ENCODE data around the gene ALG11.
"Not testable (repeated sequence)": the region's sequence is repeated elsewhere in the genome, so short reads cannot be mapped to it uniquely, and the experiment has no call there.

The ALG11 gene

DNA sequence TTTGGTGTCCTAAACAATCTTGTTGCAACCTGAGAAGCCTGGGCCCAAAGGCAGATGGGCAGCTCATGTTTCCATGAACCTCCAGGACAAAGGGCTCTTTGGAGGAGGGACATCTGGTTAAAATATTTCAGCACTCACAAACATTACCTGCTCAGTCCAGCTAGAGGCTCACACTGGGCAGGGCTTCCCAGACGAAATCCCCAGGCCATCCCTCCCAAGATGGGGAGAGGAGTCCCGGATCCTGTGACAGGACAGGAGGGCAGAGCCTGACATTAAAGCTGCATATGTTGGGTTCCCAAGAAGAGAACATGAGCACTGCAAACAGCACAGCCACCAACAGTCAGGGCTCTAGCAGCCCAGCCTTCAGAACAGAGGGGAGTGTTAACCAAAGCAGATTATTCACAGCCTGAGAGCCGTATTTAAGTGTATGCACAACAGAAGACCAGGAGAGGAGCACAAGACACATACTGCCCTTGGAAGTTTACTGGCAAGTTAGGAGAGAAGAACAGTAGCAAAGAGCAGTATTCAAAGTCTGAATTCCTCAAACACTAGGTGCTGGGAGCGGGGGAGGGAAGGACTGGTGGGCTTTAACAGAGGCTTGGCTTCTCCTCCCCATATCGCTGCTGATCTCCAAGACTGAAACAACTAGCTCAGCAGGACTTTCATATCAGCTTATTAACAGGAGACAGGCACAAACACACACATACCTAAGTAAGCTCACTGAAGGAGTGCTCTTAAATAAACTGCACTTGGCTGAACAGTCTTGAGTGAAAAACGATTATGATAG lies 13.3 kb upstream of the ALG11 start:
- DNase-seq = no peak

DNA sequence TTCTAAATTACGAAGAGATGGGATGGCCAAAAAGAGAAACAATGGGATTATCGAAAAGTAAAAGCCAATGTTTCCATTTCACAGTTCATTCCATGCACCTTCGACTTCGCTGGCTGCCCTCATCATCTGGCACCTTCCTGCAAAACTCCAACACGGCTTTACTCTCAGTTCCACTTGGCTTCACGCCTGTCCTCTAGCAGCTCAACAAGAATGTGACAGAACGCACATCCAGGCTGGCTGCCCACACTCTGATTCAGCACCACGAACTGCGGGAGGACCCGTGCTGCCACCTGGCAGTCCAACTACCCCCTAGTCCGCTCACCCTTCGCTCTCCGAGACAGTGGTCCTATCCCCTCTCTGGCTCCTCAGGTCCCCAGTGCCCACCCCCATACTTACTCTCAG lies 12.7 kb upstream of the ALG11 start:
- DNase-seq = no peak

DNA sequence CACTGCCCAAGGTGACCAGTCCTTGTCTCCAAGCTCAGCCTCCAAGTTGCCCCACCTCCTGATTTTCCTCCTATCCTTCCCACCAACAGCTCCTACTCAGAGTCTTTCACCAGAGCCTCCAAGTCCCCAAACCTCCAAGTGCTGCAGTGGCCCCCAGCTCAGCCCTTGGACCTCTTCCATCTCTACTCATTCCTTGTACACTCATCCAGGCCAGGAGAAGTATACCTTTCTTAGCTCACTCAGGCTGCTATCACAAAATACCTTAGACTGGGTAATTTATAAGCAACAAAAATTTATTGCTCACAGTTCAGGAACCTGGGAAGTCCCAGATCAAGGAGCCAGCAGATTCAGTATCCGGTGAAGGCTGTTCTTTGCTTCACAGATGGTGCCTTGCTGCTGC lies 12.3 kb upstream of the ALG11 start:
- DNase-seq = no peak

DNA sequence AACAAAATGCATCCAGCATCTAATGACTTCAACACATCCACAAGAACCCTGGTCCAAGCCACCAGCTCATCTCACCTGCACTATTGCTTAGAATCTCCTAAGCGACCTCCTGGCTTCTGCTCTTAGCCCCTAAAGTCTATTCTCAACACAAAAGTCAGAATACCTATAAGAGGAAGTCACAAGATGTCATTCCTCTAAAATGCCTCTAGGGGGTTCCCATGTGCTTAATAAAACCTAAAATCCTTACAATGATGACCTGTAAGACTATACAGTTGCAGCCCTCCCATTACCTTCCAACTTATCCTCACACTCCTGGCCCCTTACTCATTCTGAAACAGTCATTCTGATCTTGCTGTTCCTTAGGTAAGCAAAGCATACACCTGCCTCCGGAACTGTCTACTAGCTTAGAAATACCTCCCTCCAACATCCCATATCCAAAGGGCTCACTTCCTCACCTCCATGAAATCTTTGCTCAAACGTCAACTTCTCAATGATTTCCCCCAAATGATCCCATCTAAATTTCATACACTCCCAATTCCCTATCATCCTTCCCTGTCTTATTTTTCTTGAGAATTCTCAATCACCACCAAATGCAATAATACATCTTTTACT lies 11.0 kb upstream of the ALG11 start:
- DNase-seq = peak; percentile 51 to 72 (median 65)

DNA sequence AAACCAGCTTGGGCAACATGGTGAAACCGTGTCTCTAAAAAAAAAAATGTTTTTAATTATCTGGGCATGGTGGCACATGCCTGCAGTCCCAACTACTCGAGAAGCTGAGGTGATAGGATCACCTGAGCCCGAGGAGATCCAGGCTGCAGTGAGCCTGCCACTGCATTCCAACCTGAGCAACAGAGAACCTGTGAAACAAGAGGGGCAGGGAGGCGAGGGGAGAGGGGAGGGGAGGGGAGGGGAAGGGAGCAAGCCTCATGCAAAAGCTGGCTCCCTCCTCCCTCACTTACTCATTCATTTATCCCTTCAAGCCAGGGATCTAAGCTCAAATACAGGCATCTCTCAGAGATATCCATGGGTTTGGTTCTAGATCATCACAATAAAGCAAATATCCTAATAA lies 9.8 kb upstream of the ALG11 start:
- DNase-seq = no peak

DNA sequence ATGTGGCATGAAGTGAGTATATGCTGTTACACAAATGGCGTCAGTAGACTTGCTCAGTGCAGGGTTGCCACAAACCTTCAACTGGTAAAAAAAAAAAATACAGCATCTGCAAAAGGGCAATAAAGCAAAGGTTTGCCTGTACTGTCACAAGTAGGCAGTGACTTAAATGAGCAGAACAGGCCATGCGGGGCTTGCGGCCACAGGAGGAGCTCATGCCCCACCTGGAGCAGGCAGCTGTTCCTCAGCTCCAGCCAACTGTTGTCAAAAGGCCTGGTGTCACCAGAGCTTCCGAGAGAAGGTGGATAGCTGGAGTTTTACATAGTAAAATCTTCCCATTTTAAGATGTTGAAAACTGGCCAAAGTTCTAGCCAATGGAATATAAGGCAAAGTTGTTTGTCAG lies 8.7 kb upstream of the ALG11 start:
- no peak for DNase-seq

DNA sequence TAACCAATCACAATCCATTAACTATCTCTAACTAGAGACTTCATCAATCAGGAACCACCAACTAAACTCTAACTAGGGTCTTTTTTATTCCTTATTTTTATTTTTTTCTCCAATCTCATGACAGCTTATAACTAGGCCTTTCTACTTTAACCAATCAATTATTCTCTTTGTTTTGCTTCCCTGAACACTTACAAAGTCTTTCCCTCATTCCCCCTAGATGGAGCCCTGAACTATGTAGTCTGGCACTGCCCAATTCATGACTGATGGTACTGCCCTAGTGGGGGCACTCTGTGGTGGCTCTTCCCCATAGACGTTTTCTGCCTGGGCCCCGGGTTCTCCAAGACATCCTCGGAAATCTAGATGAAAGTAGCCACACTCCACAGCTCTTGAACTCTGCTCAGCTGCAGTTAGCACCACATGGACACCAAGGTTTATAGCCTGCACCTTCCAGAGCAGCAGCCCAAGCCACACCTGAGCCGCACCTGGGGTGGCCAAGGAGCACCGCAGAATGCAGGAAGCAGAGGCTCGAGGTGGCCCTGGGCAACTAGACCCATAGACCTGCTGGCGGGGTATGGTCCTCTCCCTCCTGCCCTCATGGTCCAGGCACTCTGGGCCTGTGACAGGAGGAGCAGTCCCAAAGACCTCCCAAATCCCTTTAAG lies 7.6 kb upstream of the ALG11 start:
- DNase-seq = no peak

DNA sequence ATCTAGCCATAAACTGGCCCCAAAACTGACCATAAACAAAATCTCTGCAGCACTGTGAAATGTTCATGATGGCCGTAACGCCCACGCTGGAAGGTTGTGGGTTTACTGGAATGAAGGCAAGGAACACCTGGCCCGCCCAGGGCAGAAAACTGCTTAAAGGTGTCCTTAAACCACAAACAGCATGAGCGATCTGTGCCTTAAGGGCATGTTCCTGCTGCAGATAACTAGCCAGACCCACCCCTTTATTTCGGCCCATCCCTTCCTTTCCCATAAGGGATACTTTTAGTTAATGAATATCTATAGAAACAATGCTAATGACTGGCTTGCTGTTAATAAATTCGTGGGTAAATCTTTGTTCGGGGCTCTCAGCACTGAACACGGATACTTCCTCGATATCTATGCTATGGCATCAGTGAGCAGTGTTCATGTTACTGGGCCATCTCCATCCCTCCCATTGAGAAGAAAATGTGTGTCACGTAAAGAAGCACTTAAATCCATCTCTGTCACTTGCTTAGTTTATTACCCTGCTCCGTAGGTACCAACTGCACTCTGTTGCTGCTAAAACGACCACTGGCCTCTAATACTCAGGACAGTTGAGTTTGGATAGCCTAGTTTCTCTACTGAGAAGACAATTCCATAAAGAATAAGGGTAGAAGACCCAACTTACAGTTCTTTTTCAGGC lies 6.2 kb upstream of the ALG11 start:
- DNase-seq = no peak

DNA sequence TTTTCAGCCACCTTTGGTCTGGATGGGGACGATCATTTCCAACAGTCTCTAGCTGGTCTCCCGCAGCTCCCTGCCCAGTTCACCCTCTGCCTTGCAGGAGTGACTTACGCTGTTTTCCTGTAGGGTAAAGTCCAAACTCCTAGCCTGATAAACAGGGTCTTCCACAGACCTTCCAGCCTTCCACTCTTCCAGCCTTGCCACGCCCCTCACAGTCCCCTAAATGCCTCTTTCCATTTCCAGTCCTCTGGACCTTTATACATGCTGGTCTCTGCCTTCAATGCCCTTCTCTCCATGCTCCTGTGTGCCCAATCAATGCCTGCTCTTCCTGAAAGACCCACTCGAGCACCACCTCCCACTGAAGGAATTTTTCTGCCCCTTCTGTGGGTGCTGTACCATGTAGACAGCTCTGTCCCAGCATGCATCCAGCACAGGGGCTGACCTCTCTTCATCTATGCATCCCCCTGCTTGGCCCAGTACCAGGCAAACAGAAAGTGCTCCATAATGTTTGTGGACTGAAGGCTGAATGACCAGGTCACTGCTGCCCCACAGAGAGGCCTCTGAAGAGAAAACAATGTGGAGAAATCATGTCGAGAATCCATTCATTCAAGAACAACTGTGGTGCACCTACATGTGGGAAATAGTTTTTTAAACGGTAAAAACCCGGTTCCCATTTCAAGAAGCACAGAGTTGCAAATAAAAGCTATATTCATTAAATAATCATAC lies 5.5 kb upstream of the ALG11 start:
- DNase-seq = no peak

DNA sequence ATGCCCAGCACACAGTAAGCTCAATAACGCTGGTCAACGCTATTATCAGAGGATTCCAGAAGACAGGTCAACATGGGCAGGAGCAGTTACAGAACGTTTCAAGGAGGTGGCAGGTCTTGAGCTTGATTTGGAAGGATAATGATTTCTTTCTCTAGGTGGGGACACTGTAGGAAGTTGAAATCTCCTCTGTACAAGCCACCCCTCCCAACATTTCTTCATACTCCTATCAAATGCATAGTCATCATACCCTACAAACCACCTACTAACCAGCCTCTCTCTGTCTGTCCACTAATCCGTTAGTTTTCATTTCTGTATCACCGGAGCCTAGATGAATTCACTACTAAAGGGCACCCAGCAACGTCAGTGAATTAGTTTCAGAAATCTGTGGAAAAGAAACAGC lies 2.3 kb upstream of the ALG11 start:
- no peak for DNase-seq

DNA sequence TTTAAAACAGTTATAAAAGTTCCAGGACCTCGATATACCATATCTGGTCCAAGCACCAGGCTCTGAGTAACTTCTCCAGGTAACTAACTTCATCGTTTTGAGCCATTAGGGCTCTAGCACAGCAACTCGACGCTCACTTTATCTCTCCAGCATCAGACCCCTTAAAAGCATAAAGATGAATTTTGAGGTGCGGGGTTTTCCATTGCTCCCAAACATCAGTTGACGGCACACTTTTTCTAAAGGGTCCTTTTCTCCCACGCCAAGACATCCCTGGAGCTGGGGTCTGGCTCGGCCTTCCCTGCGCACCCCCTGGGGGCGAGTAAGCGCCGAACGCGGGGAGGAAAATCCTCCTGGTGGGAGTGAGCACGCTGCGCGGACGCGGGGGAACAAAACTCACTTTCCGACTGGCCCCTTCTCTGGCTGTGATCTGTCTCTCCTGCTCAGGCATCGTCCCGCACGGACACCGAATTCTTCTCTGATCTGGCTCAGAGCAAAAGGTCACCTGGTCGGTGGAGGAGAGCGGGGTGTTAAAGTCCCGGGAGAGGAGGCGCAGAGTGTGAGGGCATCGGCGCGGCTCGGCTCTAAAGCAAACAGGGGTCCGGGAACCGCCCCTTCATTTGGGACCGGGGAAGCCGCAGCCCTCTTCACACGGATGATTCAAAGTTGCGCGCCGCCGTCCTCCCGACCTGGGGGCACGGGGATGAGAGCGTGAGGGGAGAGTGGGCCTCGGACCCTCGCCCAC lies 1.1 kb upstream of the ALG11 start, which contains the start of gene ATP7B:
TSS of gene ATP7B (minus strand) at position 561 of the 742 bp plus-strand sequence. CDS start at position 448, 113 bp downstream.
- peak in 2 of 3 donors; percentile 19 to 31 for DNase-seq

DNA sequence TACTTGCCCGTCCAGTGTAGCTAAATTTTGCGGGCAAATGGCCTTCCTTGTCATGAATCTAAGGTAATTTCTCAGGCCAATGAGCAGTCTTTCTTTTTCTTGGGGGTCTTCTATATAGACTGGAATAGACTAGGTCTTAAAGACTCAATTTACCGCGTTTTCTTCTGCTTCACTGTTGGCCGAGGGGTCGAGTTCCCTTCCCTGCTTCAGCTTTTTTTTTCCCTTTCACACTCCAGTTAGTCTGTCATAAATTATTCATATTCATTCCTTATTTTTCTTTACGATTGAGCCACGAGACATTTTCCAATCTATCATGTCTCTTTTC lies 276 bp downstream of the ALG11 start:
- no peak for DNase-seq

DNA sequence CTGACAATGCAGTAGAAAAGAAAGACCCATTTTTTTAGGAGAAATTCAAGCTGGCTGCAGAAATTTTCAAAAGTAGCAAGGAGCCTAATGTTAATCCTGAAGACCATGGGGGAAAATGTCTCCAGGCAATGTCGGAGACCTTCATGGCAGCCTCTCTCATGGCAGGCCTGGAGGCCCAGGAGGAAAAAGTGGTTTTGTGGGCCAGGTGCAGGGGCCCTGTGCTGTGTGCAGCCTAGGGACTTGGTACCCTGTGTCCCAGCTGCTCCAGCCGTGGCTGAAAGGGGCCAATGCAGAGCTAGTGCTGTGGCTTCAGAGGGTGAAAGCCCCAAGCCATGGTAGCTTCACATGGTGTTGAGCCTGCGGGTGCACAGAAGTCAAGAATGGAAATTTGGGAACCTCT lies 4.1 kb downstream of the ALG11 start:
- no peak for DNase-seq

DNA sequence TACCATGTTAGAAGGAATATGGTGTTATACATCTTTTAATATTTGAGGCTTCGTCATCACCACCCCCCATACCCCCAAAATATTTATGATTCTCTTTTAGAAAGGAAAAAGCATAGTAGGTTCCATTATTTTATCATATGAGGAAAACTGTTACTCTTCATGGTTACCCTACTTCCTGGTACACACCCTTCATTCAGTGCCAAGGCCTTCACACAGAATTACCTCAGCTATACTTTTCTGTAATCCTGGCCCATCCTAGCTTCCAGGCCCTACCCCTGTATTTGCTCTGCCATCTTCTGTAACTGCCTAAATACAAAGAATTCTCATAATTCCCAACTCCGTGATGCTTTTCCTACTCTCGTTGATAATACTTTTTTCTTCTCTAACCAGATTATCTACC lies 8.0 kb downstream of the ALG11 start:
- no peak for DNase-seq

DNA sequence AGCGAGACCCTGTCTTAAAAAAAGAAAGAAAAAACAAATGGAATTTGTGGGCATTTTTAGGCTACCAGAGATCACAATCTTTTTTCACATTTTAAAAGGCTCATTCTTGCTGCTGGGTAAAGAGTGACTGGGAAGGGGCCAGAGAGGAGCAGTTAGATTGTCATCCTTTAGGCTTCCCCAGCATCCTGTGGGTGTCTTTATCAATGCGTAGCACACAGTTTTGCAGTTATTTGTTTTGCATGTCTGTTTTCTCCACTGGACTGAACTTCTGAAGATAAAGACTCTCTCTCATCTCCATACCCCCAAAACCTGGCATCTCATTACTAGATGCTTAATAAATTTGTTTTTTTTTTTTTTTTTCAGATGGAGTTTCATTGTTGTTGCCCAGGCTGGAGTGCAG lies 10.2 kb downstream of the ALG11 start:
- DNase-seq = no peak

DNA sequence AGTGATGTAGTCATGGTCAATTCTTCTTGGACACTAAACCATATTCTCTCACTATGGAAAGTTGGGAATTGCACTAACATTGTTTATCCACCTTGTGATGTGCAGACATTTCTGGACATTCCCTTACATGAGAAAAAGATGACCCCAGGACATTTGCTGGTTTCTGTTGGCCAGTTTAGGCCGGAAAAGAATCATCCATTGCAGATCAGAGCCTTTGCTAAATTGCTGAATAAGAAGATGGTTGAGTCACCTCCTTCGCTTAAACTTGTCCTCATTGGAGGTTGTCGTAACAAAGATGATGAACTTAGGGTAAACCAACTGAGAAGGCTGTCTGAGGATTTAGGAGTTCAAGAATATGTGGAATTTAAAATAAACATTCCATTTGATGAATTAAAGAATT lies 12.3 kb downstream of the ALG11 start, which contains the start of gene UTP14C:
TSS of gene UTP14C (plus strand) at position 211 of the 400 bp plus-strand sequence. CDS start 4,114 bp downstream, outside the sequence.
- DNase-seq = no peak

DNA sequence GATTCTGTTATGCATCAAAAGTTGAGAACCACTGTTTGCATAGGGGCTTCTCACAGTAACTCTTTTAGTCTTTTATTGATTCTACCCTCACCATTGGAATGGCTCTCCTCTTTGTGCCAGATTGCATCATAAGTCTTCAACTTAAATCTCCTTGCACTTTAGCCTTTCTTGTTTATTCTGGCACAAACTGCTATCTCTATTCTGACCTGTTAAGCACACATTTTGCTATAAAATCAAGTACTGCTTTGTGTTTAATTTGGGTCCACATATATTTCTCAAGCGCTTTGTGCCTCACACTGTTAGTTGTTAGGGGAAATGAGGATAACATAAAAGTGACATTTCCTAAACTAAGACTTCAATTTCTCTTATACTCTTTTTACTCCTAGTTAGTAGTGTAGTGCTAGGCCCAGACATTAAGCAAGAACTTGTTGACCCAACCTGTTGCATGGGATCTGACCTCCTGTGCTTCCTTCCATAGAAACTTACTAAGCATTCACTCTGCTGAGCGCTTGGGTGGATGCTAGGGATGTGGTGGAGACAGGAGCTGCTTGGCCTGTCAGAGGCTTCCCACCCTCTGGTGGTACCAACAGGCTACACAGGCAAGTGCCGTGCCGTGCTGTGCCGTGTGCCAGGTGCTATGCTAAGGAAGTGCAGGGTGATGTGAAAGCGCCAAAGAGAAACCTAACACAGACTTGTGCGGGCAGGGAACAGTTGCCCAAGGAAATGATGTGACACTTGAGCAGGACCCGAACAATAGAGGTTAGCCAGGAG lies 13.5 kb downstream of the ALG11 start:
- DNase-seq = no peak

DNA sequence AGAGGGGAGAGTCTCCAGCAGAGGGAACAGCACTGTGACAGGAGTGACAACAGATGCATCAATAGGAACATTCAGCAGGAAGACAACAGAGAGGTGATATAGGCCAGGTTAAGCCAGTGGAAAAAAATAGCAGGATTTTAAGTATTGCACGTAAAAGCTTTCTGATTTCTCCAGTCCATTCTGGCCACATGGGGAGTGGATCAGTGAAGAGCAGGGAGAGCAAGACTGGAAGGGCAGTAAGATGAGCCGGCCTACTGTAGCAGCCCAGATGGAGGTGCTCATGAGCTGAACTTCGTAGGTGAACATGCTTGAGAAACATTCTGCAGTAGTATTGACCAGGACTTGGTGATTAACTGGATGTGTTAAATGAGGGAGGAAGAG lies 14.0 kb downstream of the ALG11 start:
- DNase-seq = no peak

DNA sequence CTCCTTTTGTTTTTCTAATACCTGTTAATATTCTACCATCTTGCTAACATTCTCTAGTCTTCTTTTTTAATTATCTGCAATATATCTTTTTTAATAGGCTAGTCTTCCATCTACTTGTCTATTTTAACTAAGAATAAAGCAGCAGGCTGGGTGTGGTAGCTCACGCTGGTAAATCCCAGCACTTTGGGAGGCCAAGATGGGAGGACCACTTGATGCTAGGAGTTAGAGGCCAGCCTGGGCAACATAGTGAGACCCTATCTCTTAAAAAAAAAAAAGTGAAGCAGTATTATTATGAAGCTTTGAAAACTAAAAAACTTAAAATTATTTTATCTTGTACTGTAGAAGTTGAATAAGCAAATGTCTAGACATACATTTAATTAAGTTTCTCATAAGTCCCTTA lies 15.6 kb downstream of the ALG11 start:
- no peak for DNase-seq

DNA sequence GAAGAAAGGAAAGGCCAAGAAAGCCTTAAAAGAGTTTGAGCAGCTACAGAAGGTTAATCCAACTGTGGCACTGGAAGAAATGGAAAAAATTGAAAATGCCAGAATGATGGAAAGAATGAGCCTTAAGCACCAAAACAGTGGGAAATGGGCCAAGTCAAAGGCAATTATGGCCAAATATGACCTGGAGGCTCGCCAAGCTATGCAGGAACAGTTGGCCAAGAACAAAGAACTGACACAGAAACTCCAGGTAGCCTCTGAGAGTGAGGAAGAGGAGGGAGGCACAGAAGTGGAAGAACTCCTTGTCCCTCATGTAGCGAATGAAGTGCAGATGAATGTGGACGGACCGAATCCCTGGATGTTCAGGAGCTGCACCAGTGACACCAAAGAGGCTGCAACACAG lies 17.4 kb downstream of the ALG11 start:
- DNase-seq = no peak

DNA sequence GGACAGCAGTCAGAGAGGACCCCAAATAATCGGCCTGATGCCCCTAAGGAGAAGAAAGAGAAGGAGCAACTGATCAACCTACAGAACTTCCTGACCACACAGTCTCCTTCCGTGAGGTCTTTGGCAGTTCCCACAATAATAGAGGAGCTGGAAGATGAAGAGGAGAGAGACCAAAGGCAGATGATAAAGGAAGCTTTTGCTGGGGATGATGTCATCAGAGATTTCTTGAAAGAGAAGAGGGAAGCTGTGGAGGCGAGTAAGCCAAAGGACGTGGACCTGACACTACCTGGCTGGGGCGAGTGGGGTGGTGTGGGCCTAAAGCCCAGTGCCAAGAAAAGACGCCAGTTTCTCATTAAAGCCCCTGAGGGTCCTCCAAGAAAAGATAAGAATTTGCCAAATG lies 18.2 kb downstream of the ALG11 start:
- DNase-seq = not testable (repeated sequence)
